HFF-Myc (cell line): ENCODE measurements around the gene C2orf72.

Experiments
- DNase-seq: peaks from one replicate; pipeline ENCODE4 v3.0.0-alpha.2; 2011; ENCODE audit warnings: low read depth; ENCODE audit errors: extremely low read depth
- H3K4me3 ChIP-seq: replicated peaks from 2 replicates; pipeline ENCODE4 v1.5.1; 2011; ENCODE audit warnings: low read depth, mild to moderate bottlenecking, control low read depth, low read length
- TF ChIP-seq, protein P1 (sequence below): IDR thresholded peaks from 2 replicates; pipeline ENCODE4 v1.5.1; 2012; ENCODE audit warnings: mild to moderate bottlenecking, low read depth, low read length, control low read depth; ENCODE audit errors: missing control alignments

C2orf72 gene

DNA sequence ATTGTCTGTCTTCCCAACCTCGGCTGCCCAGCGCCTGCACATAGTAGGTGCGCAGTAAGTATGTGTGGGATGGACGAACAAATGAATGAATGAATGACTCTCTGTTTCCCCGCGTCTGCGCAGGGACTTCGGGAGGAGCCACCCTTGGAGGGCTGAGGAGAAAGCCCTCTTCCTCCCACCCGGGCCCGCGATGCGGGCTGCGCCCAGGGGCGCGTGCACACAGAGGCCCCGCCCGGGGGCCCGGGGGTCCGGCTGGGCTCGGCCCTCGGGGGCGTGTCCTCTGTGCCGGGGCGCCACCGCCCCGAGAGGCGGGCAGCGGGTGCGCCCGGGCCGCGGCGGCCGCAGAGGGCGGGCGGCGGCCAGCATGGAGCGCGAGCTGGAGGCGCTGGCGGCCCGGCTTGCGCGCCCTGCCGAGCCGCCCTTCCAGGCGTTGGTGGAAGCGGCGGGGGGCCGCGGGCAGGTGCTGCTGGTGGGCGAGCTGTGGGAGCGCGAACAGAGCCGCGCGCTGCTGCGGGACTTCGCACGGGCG lies at the start of gene C2orf72:
C2orf72 (plus strand) TSS at position 322 of the 529 bp plus-strand sequence; CDS start at position 365, 43 bp downstream.
- TF ChIP-seq, protein P1, sequence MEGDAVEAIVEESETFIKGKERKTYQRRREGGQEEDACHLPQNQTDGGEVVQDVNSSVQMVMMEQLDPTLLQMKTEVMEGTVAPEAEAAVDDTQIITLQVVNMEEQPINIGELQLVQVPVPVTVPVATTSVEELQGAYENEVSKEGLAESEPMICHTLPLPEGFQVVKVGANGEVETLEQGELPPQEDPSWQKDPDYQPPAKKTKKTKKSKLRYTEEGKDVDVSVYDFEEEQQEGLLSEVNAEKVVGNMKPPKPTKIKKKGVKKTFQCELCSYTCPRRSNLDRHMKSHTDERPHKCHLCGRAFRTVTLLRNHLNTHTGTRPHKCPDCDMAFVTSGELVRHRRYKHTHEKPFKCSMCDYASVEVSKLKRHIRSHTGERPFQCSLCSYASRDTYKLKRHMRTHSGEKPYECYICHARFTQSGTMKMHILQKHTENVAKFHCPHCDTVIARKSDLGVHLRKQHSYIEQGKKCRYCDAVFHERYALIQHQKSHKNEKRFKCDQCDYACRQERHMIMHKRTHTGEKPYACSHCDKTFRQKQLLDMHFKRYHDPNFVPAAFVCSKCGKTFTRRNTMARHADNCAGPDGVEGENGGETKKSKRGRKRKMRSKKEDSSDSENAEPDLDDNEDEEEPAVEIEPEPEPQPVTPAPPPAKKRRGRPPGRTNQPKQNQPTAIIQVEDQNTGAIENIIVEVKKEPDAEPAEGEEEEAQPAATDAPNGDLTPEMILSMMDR: no peak
- DNase-seq: no peak
- H3K4me3 ChIP-seq: no peak within 1 kb of the TSS

- TF ChIP-seq, protein P1: no peak
- DNase-seq: no peak
Measured at GRCh38 chr2:230989731-230990130, 47.6 kb upstream of the C2orf72 start.

GRCh38 chr2:230990131-230990898 lies 47.0 kb upstream of the C2orf72 start:
- H3K4me3 ChIP-seq: no peak overlapping the region
- TF ChIP-seq, protein P1: no peak
- no peak for DNase-seq

More at GRCh38 chr2:230989731-230990130, 47.6 kb upstream of the C2orf72 start:
- H3K4me3 ChIP-seq: no peak overlapping the region

DNA sequence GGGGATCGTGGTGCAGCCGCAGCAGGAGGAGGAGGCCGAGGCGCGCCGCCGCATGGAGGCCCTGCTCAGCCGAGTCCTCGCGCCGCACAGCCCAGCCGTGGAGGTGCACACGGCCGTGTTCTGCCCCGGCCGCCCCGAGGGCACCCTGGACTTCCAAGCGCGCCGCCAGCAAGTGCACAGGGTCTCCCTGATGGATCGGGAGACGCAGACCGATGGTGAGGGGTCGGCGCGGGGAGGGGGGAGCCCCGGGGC lies 46.5 kb upstream of the C2orf72 start:
- no peak overlapping the region for H3K4me3 ChIP-seq
- no peak for DNase-seq
- TF ChIP-seq, protein P1: no peak

DNA sequence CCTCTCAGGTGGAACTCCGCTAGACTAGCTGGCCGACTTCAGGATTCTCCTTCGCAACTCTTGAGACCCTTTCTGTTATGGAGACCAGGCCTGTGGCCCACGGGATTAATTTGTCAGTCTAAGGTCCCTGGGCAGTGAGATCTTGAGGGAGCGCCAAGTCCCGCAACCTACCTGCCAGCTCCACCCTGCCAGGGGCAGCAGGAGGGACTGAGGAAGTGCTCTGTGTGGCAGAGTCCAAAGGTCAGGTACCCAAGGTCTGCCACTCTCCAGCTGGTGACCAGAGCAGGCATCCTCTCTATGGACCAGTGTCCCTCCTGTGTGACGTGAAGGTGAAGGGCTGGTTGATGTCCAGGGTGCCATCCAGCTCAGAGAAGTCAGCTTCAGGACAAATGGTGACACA lies 45.7 kb upstream of the C2orf72 start:
- no peak for DNase-seq
- TF ChIP-seq, protein P1: no peak
- no peak overlapping the region for H3K4me3 ChIP-seq

DNA sequence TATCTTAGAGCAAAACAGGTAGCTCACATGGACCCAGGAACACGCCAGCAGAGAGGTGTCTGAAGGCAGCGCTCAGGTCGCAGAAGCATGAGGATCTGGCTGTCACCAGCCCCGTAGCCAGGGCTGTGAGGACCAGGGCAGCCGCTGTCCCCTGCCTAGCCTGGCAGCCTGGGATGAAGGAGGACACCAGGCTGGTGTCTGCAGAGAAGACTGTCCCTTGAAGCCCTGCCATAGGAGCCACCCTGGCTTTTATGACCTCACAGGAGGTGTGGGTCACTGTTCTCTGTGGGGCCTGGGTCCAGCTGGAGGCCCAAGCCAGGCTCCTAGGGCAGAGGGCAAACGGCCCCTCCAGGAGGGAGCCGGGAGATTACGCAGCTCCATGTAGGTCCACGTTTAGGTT lies 41.5 kb upstream of the C2orf72 start, which contains the start of gene SPATA3:
SPATA3 (plus strand) TSS at position 301 of the 400 bp plus-strand sequence. CDS start 113 bp downstream, outside the sequence.
- TF ChIP-seq, protein P1: no peak
- H3K4me3 ChIP-seq: no peak within 1 kb of the TSS
- DNase-seq: no peak
